CD14-positive monocyte (primary cell): ENCODE results near the gene CMTM3. TPM values are rescaled to one million over a fixed set of nuclear protein-coding genes. Genes with fewer than 3 reads are reported as not detected.

ENCODE experiments used
- DNase-seq, 3 donors: peaks; one replicate each; pipeline ENCODE4 v3.0.0-alpha.2; 2011 to 2022
- H2AFZ ChIP-seq: 2 replicates; pipeline ENCODE4 v1.6.0; 2012; ENCODE audit warnings: mild to moderate bottlenecking, low read depth, low read length, inconsistent platforms; ENCODE audit not compliant: insufficient read depth, poor library complexity, severe bottlenecking
- H3K27ac ChIP-seq, 2 donors: 1 replicate in 1 of 2; 2 replicates in 1 of 2; pipeline ENCODE4 v1.5.1; 2012 to 2013; ENCODE audit warnings: low read length in 2 of 2, control low read depth in 1 of 2, inconsistent platforms in 1 of 2, low read depth in 1 of 2, mild to moderate bottlenecking in 1 of 2
- H3K27me3 ChIP-seq, 2 donors: one replicate each; pipeline versions ENCODE4 v1.6.0 to v1.6.1; 2011 to 2013; ENCODE audit warnings: low read length in 2 of 2; ENCODE audit not compliant: control insufficient read depth in 2 of 2, insufficient read depth in 2 of 2
- H3K36me3 ChIP-seq, 2 donors: replicated peaks in 1 of 2; 1 replicate in 1 of 2; 2 replicates in 1 of 2; pipeline versions ENCODE4 v1.5.1 to v1.6.1; 2012 to 2013; ENCODE audit warnings: low read length in 2 of 2, control low read depth in 1 of 2, inconsistent platforms in 1 of 2, mild to moderate bottlenecking in 1 of 2; ENCODE audit not compliant: insufficient read depth in 2 of 2, control insufficient read depth in 1 of 2
- H3K4me1 ChIP-seq, 2 donors: 1 replicate in 1 of 2; 2 replicates in 1 of 2; pipeline versions ENCODE4 v1.5.1 to v1.6.1; 2012 to 2013; ENCODE audit warnings: low read length in 2 of 2, control low read depth in 1 of 2, inconsistent platforms in 1 of 2, mild to moderate bottlenecking in 1 of 2, moderate library complexity in 1 of 2; ENCODE audit not compliant: insufficient read depth in 2 of 2, control insufficient read depth in 1 of 2
- H3K4me2 ChIP-seq: replicated peaks from 2 replicates; pipeline ENCODE3; 2012; ENCODE audit warnings: low read length, moderate library complexity, mild to moderate bottlenecking; ENCODE audit not compliant: poor library complexity, severe bottlenecking; ENCODE audit errors: extremely low read depth
- H3K4me3 ChIP-seq, 3 experiments: fragments of 200-600 bp in 1 of 3; sonication (generic) in 1 of 3; replicated peaks in 1 of 3; 1 replicate in 2 of 3; 2 replicates in 1 of 3; pipeline ENCODE4 v1.5.1; 2011 to 2013; ENCODE audit warnings: low read length in 3 of 3, mild to moderate bottlenecking in 3 of 3, control low read depth in 2 of 3, low read depth in 2 of 3, inconsistent platforms in 1 of 3, moderate library complexity in 1 of 3
- H3K79me2 ChIP-seq: 2 replicates; pipeline ENCODE4 v1.6.0; 2012; ENCODE audit warnings: mild to moderate bottlenecking, control low read depth, inconsistent platforms, low read length, moderate library complexity; ENCODE audit not compliant: insufficient read depth
- H3K9ac ChIP-seq: 2 replicates; pipeline ENCODE4 v1.6.0; 2017; ENCODE audit warnings: low read length, mild to moderate bottlenecking; ENCODE audit not compliant: insufficient read depth, poor library complexity, severe bottlenecking
- H3K9me3 ChIP-seq, 2 donors: replicated peaks in 1 of 2; 1 replicate in 1 of 2; 2 replicates in 1 of 2; pipeline versions ENCODE4 v1.5.1 to v1.6.1; 2012 to 2013; ENCODE audit warnings: low read length in 2 of 2, control low read depth in 1 of 2; ENCODE audit not compliant: control insufficient read depth in 1 of 2, insufficient read depth in 1 of 2
- H4K20me1 ChIP-seq: 2 replicates; pipeline ENCODE4 v1.6.0; 2012; ENCODE audit warnings: mild to moderate bottlenecking, low read length, control low read depth, moderate library complexity; ENCODE audit not compliant: insufficient read depth
- H3K27ac Mint-ChIP-seq, 7 donors: one replicate each; pipeline ENCODE4 v1.8.0; 2020; ENCODE audit warnings: mild to moderate bottlenecking in 7 of 7, mixed read lengths in 7 of 7, moderate library complexity in 6 of 7, inconsistent platforms in 2 of 7
- H3K27me3 Mint-ChIP-seq, 3 donors: one replicate each; pipeline ENCODE4 v1.8.0; 2021 to 2022; ENCODE audit warnings: low read depth in 3 of 3, mild to moderate bottlenecking in 3 of 3, mixed read lengths in 3 of 3, moderate library complexity in 3 of 3, inconsistent platforms in 1 of 3
- H3K36me3 Mint-ChIP-seq, 2 donors: one replicate each; pipeline ENCODE4 v1.8.0; 2020; ENCODE audit warnings: mixed read lengths in 2 of 2, inconsistent platforms in 1 of 2, mild to moderate bottlenecking in 1 of 2
- H3K4me1 Mint-ChIP-seq: one replicate; pipeline ENCODE4 v1.8.0; 2020; ENCODE audit warnings: mild to moderate bottlenecking, mixed read lengths
- H3K4me3 Mint-ChIP-seq, 2 donors: one replicate each; pipeline ENCODE4 v1.8.0; 2020; ENCODE audit warnings: mild to moderate bottlenecking in 2 of 2, mixed read lengths in 2 of 2, moderate library complexity in 1 of 2
- H3K9me3 Mint-ChIP-seq, 7 donors: one replicate each; pipeline ENCODE4 v1.8.0; 2020 to 2022; ENCODE audit warnings: mixed read lengths in 7 of 7, mild to moderate bottlenecking in 6 of 7, moderate library complexity in 6 of 7, inconsistent platforms in 2 of 7
- CTCF ChIP-seq: fragments of 200-600 bp; IDR thresholded peaks from one replicate; pipeline ENCODE4 v1.8.0; 2022; ENCODE audit warnings: antibody characterized with exemption, mild to moderate bottlenecking
- WGBS: methylation state at CpG from one replicate; pipeline ENCODE4 v1.1.5; 2013; ENCODE audit warnings: missing lambda C conversion rate; ENCODE audit not compliant: insufficient coverage; 5-methylcytosine and 5-hydroxymethylcytosine counted together
- intact Hi-C, 2 donors: fragments of 100-400 bp; cut with micrococcal nuclease; formaldehyde crosslinking; loops; one replicate each; pipeline versions ENCODE4 v1.15.0 to v1.15.1; 2023
- polyA plus RNA-seq, 3 donors: library from polyadenylated mRNA; depleted of rRNA in 1 of 3; unstranded in 2 of 3; stranded (reverse) in 1 of 3; fragments of 300-500 nt in 2 of 3; fragments of >200 nt in 1 of 3; fragmentation: Illumina TruSeq in 2 of 3; gene quantifications; 1 replicate in 2 of 3; 2 replicates in 1 of 3; pipeline ENCODE4 v1.2.3, GENCODE V29; 2012 to 2021

Gene CMTM3
- polyA plus RNA-seq, 3 donors = 125 to 131 (median 126) TPM

GRCh38 chr16:66612422-66612821 is 7.9 kb downstream of the CMTM3 start:
- H4K20me1 ChIP-seq = peaks cover 91% of the 10 kb centered on the region
- H3K27ac Mint-ChIP-seq = no peak overlapping the region
- H2AFZ ChIP-seq = no peak overlapping the region
- H3K27ac ChIP-seq = no peak overlapping the region
- no peak for TF ChIP-seq CTCF
- peaks cover 28% of the 10 kb centered on the region for H3K79me2 ChIP-seq
- 93% methylated on average over 14 of the region's 14 CpGs for WGBS
- peaks cover 66 to 83% of the 10 kb centered on the region in 2 donors for H3K36me3 Mint-ChIP-seq
- peaks cover 0 to 3% (median 1%) of the 10 kb centered on the region in 3 donors for H3K27me3 Mint-ChIP-seq
- no peak overlapping the region for H3K4me3 ChIP-seq
- H3K9ac ChIP-seq = no peak overlapping the region
- H3K9me3 Mint-ChIP-seq = no peaks in the 10 kb centered on the region
- H3K4me3 Mint-ChIP-seq = no peak overlapping the region
- H3K4me1 ChIP-seq = peaks cover 24 to 28% of the 10 kb centered on the region in 2 donors
- DNase-seq = no peak
- no peaks in the 10 kb centered on the region for H3K27me3 ChIP-seq
- intact Hi-C loops = no loop called here
- no peaks in the 10 kb centered on the region for H3K9me3 ChIP-seq
- H3K4me1 Mint-ChIP-seq = peaks cover 34% of the 10 kb centered on the region
- H3K36me3 ChIP-seq = peaks cover 67 to 89% of the 10 kb centered on the region in 2 donors
- H3K4me2 ChIP-seq = no peak overlapping the region

- TF ChIP-seq CTCF = no peak
- Mint-ChIP-seq H3K36me3 (peaks cover 67 to 87% of the 10 kb centered on the region in 2 donors), H3K4me1 (peaks cover 23% of the 10 kb centered on the region), H3K4me3 (no peak overlapping the region), H3K9me3 (peaks cover 0 to 2% (median 0%) of the 10 kb centered on the region in 7 donors), H3K27ac (no peak overlapping the region), H3K27me3 (peaks cover 0 to 3% (median 1%) of the 10 kb centered on the region in 3 donors)
- no peak overlapping the region for H3K4me3 ChIP-seq
- 98% methylated on average over 6 of the region's 12 CpGs for WGBS
- H3K9me3 ChIP-seq = no peaks in the 10 kb centered on the region
- H3K9ac ChIP-seq = peak overlapping the region; percentile 0
- H2AFZ ChIP-seq = no peak overlapping the region
- intact Hi-C loops = no loop called here
- no peak for DNase-seq
- no peak overlapping the region for H3K4me2 ChIP-seq
- peaks cover 60 to 90% of the 10 kb centered on the region in 2 donors for H3K36me3 ChIP-seq
- peaks cover 15% of the 10 kb centered on the region for H3K79me2 ChIP-seq
- no peak overlapping the region for H3K27ac ChIP-seq
- no peaks in the 10 kb centered on the region for H3K27me3 ChIP-seq
- H3K4me1 ChIP-seq = peaks cover 9 to 10% of the 10 kb centered on the region in 2 donors
- H4K20me1 ChIP-seq = peaks cover 72% of the 10 kb centered on the region
Observed at GRCh38 chr16:66614161-66614802, 9.8 kb downstream of the CMTM3 start.
